Measurements from ENCODE around the gene FILIP1L. TPM values are rescaled to one million over a fixed set of nuclear protein-coding genes. Genes with fewer than 3 reads are reported as not detected.

Gene FILIP1L
- total and polyA plus RNA-seq, 2 of the 13 experiments (the other 11 are each of a cell fraction or from before 2014, with no cell fraction given) = 8.1 to 187 TPM

DNA sequence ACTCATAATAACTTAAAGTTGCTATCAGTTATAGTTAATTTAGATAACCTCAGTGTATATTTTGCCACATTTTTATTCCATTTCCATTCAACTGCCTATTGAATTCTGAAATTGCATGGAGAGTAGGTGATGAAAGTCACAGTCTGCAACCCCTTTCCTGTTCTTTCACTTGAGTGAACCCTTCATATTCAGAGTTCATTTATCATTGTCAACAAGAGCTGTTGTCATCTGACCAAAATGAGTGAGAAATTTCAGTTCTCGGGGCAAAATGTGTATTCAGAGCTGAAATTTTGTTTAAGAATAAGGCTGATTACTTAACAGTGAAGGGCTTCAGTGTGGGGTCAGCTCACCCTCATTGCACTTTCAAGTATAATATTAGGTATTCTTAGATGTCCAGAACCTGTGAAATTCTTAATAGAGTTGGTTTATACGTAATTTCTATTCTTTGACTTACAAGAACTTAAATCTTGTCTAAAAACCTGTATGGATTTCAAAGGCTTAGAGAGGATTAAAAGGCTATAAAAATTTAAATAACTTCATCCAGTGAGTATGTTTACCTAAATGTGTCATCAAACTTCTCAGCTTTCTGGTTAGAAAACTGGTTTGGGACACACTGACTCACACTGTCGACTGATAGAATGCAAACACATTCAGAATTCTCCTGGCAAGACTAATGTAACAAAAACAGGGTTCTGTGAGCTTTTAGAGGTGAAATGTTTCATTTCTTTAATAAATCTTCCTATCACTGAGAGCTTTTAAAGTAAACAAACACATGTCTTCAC, 204.4 kb downstream of the FILIP1L start:
- ATAC-seq (peak; percentile 49; the same call in 1 of the 3 replicates), FAIRE-seq (no peak), DNase-seq (ENCODE audit: low spot score) (peak; percentile 42)
- intact Hi-C loops (cut with micrococcal nuclease; ENCODE audit: unreplicated experiment) (no loop called here), in situ Hi-C loops (cut with HindIII; ENCODE audit: extremely low pct_ligation_motif_present, low pct_unique_long_range_greater_than_20kb) (no loop called here)
- BruUV-seq (replicated peaks) = no TSS peak
- peak overlapping the region; percentile 25 for H3K27ac ChIP-seq (ENCODE audit: extremely low read length, insufficient read depth, low read length)
- H3K4me1 ChIP-seq (ENCODE audit: insufficient read depth, low read length) = peaks cover 54% of the 10 kb centered on the region
- POLR2A ChIA-PET = interaction anchor here (0.8 to 2.2 kb wide), 2 partner anchors 11 to 34 kb away, joined by 4 to 11 read pairs; no protein-coding TSS in a partner anchor
- CTCF ChIA-PET (ENCODE audit: low intra/inter-chr PET ratio, low total read pairs) = no interaction called here
- no peak overlapping the region for H3K4me2 ChIP-seq (ENCODE audit: low read depth, low read length)
- H3K9ac ChIP-seq (ENCODE audit: insufficient read depth, low read depth, low read length) = no peak overlapping the region
- H3K4me3 ChIP-seq (replicated peaks in 1 of 3; ENCODE audit: insufficient read depth in 1 of 3, low read depth in 2 of 3, low read length in 3 of 3) = no peak overlapping the region
- no peaks in the 10 kb centered on the region for H3K9me3 ChIP-seq (ENCODE audit: low read length)
- no peak overlapping the region for H2AFZ ChIP-seq (ENCODE audit: low read length)
- H3K27me3 ChIP-seq (ENCODE audit: control insufficient read depth in 1 of 2, insufficient read depth in 2 of 2, low read length in 2 of 2) = no peaks in the 10 kb centered on the region
- 32% methylated on average over 3 of the region's 3 CpGs for WGBS (ENCODE audit: low lambda C conversion rate)
- H3K36me3 ChIP-seq (replicated peaks in 1 of 2; ENCODE audit: control insufficient read depth in 1 of 2, insufficient read depth in 2 of 2, low read length in 2 of 2) = no peaks in the 10 kb centered on the region
- no peak for TF ChIP-seq GMEB2 (CRISPR knock-in tag; IDR thresholded peaks at IDR 0.05; ENCODE audit: low read depth)
- peak; percentile 30; the same call in 1 of the 2 replicates for TF ChIP-seq FOSL2 (CRISPR knock-in tag; IDR thresholded peaks at IDR 0.05)
- peaks cover 2% of the 10 kb centered on the region for H3K79me2 ChIP-seq (ENCODE audit: insufficient read depth, low read length)
- no peaks in the 10 kb centered on the region for H4K20me1 ChIP-seq (ENCODE audit: insufficient read depth, low read length)

DNA sequence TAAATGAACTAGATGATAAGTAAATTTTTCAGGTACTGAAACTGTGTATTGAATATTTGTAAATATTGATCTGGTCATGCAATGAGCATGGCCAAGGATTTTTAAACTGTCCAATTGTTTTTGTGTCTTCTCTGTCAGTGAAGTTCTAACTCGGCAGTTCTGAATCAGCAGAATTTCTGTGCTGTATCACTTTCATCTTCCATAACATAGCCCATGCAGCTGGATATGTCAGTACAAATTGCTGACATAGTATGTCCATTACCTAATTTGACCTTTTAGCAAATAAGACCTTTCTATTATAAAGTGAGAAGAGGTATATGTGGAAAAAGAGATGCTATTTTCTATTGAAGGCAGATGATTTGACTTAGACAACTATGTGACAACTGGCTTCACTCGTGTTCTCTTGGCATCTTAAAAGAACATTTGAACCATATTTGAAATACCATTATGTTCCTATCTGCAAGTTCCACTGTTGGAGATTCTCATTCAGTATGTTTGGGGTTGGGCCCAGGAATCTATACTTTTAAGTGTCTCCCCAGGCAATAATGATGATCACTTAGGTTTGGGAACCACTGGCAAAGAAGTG, 206.2 kb downstream of the FILIP1L start:
- H3K27ac ChIP-seq (ENCODE audit: extremely low read length, insufficient read depth, low read length) = no peak overlapping the region
- no peak overlapping the region for H2AFZ ChIP-seq (ENCODE audit: low read length)
- no peaks in the 10 kb centered on the region for H3K9me3 ChIP-seq (ENCODE audit: low read length)
- H3K4me2 ChIP-seq (ENCODE audit: low read depth, low read length) = no peak overlapping the region
- peaks cover 2% of the 10 kb centered on the region for H3K79me2 ChIP-seq (ENCODE audit: insufficient read depth, low read length)
- POLR2A ChIA-PET = no interaction called here
- DNase-seq (ENCODE audit: low spot score) = no peak
- no peak overlapping the region for H3K9ac ChIP-seq (ENCODE audit: insufficient read depth, low read depth, low read length)
- peaks cover 68% of the 10 kb centered on the region for H3K4me1 ChIP-seq (ENCODE audit: insufficient read depth, low read length)
- intact Hi-C loops (cut with micrococcal nuclease; ENCODE audit: unreplicated experiment) = no loop called here
- no peak for ATAC-seq
- no peak overlapping the region for H3K4me3 ChIP-seq (replicated peaks in 1 of 3; ENCODE audit: insufficient read depth in 1 of 3, low read depth in 2 of 3, low read length in 3 of 3)
- TF ChIP-seq MAFF (IDR thresholded peaks at IDR 0.05; ENCODE audit: low read depth, low read length) (peak; percentile 85), CENPBD1 (CRISPR knock-in tag; IDR thresholded peaks at IDR 0.05; ENCODE audit: borderline replicate concordance, low read depth) (no peak), MAFK (conservative IDR thresholded peaks at IDR 0.05 in 1 of 2, IDR thresholded peaks at IDR 0.05 in 1 of 2; ENCODE audit: low read length in 2 of 2) (peak; percentile 66 to 81; a peak in 3 of 4 replicates)
- in situ Hi-C loops (cut with HindIII; ENCODE audit: extremely low pct_ligation_motif_present, low pct_unique_long_range_greater_than_20kb) = no loop called here
- FAIRE-seq = no peak
- CTCF ChIA-PET (ENCODE audit: low intra/inter-chr PET ratio, low total read pairs) = no interaction called here
- no peaks in the 10 kb centered on the region for H4K20me1 ChIP-seq (ENCODE audit: insufficient read depth, low read length)
- no peaks in the 10 kb centered on the region for H3K27me3 ChIP-seq (ENCODE audit: control insufficient read depth in 1 of 2, insufficient read depth in 2 of 2, low read length in 2 of 2)
- no peaks in the 10 kb centered on the region for H3K36me3 ChIP-seq (replicated peaks in 1 of 2; ENCODE audit: control insufficient read depth in 1 of 2, insufficient read depth in 2 of 2, low read length in 2 of 2)
- WGBS (ENCODE audit: low lambda C conversion rate) = 92% methylated on average over 2 of the region's 2 CpGs
- no TSS peak for BruUV-seq (replicated peaks)

Measured in HepG2 (cell line).